PFSK-1 (cell line): ENCODE data around the gene ABHD12.

Experiments
- FOXP2 ChIP-seq: optimal IDR thresholded peaks from 2 replicates; pipeline ENCODE3; 2011; ENCODE audit warnings: borderline replicate concordance, control low read depth, inconsistent platforms; ENCODE audit not compliant: insufficient read depth; ENCODE audit errors: extremely low read length, extremely low read depth
- POLR2AphosphoS5 ChIP-seq: IDR thresholded peaks from 2 replicates; pipeline ENCODE4 v1.6.1; 2012; ENCODE audit warnings: low read depth, mild to moderate bottlenecking, control low read depth, low read length, moderate library complexity
- SIN3A ChIP-seq: IDR thresholded peaks from 2 replicates; pipeline ENCODE4 v1.6.1; 2012; ENCODE audit warnings: mild to moderate bottlenecking, low read length, moderate library complexity, borderline replicate concordance; ENCODE audit not compliant: insufficient read depth
- TAF1 ChIP-seq: IDR thresholded peaks from 2 replicates; pipeline ENCODE4 v1.6.1; 2012; ENCODE audit warnings: low read length, control low read depth, borderline replicate concordance; ENCODE audit not compliant: insufficient read depth
- TF ChIP-seq, protein P1 (sequence below), 2 experiments: IDR thresholded peaks; 2 replicates each; pipeline versions ENCODE4 v1.6.1 to v1.8.0; 2011 to 2012; ENCODE audit warnings: low read depth in 2 of 2, low read length in 2 of 2, control low read depth in 1 of 2, inconsistent platforms in 1 of 2, mild to moderate bottlenecking in 1 of 2, moderate library complexity in 1 of 2; ENCODE audit not compliant: insufficient read depth in 1 of 2

Gene ABHD12

DNA sequence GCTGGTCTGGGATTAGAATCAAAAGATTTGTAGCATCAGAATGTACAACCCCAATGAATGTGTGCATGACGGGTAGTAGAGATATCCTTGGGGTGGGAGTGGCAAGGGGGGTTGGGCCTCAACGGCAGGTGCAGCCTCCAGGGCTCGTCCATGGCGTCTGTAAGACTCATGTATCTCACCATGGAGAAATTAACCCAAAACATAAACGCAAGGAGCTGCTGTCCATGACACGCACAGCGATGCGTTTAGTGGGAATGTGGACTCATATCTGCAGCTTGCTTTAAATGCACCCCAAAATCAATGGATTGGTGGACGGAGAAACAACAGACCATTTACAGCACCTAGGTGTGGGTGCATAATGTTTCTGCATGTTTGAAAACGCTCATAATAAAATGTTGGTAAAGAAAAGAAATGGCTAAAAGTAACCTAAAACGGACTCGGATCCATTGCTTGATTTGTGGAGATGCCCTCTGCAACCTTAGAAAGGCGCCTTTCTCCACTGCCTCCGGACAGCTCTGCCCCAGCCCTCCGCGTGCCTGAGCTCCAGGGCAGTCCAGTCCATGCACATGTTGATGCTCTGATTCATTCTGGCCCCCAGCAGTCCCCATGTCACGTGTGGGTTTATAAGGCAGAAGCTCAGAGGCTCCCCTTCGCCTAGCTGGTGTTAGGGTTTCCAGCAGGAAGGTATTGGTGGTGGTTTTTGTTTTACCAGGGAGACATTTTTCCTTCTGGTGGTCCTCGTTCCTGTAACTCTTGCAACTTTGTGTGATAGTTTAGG, 118.2 kb downstream of the ABHD12 start:
- TF ChIP-seq TAF1 (no peak), POLR2AphosphoS5 (no peak), FOXP2 (no peak), SIN3A (no peak)
- TF ChIP-seq, protein P1, sequence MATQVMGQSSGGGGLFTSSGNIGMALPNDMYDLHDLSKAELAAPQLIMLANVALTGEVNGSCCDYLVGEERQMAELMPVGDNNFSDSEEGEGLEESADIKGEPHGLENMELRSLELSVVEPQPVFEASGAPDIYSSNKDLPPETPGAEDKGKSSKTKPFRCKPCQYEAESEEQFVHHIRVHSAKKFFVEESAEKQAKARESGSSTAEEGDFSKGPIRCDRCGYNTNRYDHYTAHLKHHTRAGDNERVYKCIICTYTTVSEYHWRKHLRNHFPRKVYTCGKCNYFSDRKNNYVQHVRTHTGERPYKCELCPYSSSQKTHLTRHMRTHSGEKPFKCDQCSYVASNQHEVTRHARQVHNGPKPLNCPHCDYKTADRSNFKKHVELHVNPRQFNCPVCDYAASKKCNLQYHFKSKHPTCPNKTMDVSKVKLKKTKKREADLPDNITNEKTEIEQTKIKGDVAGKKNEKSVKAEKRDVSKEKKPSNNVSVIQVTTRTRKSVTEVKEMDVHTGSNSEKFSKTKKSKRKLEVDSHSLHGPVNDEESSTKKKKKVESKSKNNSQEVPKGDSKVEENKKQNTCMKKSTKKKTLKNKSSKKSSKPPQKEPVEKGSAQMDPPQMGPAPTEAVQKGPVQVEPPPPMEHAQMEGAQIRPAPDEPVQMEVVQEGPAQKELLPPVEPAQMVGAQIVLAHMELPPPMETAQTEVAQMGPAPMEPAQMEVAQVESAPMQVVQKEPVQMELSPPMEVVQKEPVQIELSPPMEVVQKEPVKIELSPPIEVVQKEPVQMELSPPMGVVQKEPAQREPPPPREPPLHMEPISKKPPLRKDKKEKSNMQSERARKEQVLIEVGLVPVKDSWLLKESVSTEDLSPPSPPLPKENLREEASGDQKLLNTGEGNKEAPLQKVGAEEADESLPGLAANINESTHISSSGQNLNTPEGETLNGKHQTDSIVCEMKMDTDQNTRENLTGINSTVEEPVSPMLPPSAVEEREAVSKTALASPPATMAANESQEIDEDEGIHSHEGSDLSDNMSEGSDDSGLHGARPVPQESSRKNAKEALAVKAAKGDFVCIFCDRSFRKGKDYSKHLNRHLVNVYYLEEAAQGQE (IDR thresholded peaks at IDR 0.05; ENCODE audit: insufficient read depth in 1 of 2, low read depth in 2 of 2, low read length in 2 of 2), result no peak

DNA sequence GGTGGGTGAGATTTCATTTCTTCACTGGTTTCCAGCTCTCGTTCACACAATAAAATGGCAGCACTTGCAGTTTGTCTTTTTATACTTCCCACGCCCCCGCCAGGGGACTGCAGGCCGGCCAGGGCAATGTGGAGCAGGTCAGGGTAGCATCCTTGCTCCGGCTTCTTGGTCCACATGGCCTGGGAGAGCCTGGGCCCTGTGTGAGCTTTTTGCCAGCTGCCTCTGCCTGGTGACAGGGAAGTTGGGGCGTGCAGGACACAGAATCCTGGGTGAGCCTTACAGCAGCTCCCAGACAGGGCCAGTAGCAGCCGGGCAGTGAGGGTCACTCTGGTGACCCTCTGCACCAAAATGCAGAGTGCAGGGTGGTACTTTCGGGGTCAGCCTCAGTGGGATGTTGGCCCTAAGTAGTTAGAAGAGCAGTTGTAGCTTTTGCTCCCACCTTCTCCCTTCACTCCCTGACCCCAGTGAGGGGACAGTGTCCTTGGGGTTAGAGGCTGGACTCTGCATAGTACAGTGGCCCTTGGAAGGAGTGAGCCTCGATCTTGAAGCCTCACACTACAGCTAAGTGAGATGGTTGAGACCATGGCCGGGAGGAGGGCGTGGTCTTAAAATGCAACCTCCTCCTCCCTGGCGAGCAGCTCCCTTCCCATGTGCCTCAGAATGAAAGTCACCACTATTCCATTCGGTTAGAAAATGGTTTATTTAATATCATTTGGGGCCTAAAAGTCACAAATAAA, 119.0 kb downstream of the ABHD12 start:
- TF ChIP-seq POLR2AphosphoS5, result no peak
- TF ChIP-seq TAF1, result no peak
- no peak for TF ChIP-seq SIN3A
- TF ChIP-seq, protein P1 (IDR thresholded peaks at IDR 0.05; ENCODE audit: insufficient read depth in 1 of 2, low read depth in 2 of 2, low read length in 2 of 2), result no peak
- no peak for TF ChIP-seq FOXP2

DNA sequence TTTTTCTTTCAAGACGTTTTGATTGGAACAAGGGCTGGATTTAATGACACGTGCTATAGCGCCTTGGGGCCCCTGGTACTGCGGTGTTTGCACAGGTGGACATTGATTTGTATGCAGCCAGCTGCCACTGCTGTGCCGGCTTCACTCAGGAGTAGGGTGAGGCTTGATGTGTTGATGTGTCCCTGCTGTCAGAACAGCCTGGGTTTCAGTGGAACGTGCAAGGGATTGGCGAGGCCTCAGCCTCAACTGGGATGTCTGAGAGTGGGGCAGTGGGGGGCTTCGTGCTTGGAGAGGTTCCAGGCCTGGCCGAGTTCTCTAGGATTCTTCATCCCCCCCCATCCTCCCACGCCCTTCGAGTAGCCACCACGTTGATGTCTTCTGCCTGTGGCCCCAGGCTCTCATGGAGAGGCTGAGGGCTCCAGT, 119.8 kb downstream of the ABHD12 start:
- TF ChIP-seq, protein P1 (IDR thresholded peaks at IDR 0.05; ENCODE audit: insufficient read depth in 1 of 2, low read depth in 2 of 2, low read length in 2 of 2), result no peak
- TF ChIP-seq POLR2AphosphoS5, result no peak
- TF ChIP-seq TAF1, result no peak
- TF ChIP-seq FOXP2, result no peak
- no peak for TF ChIP-seq SIN3A

DNA sequence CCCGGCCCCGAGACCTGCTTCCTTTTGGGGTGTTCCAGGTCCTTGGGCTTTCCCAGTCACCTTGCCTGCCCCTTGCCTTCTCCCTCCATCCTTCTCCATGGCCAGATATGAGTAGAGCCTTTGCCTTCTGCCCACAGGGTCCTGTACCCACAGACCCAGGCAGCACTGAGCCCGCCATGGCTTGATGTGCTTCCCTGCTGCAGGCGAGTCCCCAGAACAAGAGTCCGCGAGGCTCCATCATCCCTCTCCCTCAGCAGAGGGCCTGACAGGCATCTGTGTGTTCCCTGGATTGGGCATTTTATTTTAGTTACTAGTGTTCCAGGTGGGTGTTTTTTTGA, 120.8 kb downstream of the ABHD12 start:
- TF ChIP-seq TAF1 (no peak), SIN3A (no peak), POLR2AphosphoS5 (no peak), FOXP2 (no peak)
- TF ChIP-seq, protein P1 (IDR thresholded peaks at IDR 0.05; ENCODE audit: insufficient read depth in 1 of 2, low read depth in 2 of 2, low read length in 2 of 2), result no peak
